Stimulated activated CD8-positive, alpha-beta memory T cell treated with anti-CD3 and anti-CD28 coated beads, Interleukin-12 subunit alpha, Interleukin-12 subunit beta, amount 100 ng/mL, for 1 hour (primary cell): ENCODE results near the gene SCNN1B.
"Not testable (repeated sequence)": the region's sequence is repeated elsewhere in the genome, so short reads cannot be mapped to it uniquely, and the experiment has no call there.

Experiments used
- DNase-seq: peaks from one replicate; pipeline ENCODE4 v3.0.0-alpha.2; 2020; ENCODE audit warnings: low read depth

Gene SCNN1B, protein sequence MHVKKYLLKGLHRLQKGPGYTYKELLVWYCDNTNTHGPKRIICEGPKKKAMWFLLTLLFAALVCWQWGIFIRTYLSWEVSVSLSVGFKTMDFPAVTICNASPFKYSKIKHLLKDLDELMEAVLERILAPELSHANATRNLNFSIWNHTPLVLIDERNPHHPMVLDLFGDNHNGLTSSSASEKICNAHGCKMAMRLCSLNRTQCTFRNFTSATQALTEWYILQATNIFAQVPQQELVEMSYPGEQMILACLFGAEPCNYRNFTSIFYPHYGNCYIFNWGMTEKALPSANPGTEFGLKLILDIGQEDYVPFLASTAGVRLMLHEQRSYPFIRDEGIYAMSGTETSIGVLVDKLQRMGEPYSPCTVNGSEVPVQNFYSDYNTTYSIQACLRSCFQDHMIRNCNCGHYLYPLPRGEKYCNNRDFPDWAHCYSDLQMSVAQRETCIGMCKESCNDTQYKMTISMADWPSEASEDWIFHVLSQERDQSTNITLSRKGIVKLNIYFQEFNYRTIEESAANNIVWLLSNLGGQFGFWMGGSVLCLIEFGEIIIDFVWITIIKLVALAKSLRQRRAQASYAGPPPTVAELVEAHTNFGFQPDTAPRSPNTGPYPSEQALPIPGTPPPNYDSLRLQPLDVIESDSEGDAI

GRCh38 chr16:23302045-23302956, at the start of gene SCNN1B:
Gene SCNN1B (plus strand): TSS chr16:23302302. CDS start chr16:23348600, 46,298 bp downstream.
- DNase-seq = no peak

- no peak for DNase-seq
Observed at GRCh38 chr16:23252310-23252709, 49.8 kb upstream of the SCNN1B start.

DNA sequence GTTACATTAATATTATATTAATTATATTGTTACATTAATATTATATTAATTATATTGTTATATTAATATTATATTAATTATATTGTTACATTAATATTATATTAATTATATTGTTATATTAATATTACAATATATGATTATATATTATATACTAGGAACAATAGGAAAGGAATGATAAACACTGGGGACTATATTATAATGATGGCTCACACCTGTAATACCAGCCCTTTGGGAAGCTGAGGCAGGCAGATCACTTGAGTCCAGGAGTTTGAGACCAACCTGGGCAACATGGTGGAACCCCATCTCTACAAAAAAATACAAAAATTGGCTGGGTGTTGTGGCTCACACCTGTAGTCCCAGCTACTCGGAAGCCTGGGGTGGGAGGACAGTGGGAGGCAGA, 48.5 kb upstream of the SCNN1B start:
- DNase-seq = not testable (repeated sequence)

DNA sequence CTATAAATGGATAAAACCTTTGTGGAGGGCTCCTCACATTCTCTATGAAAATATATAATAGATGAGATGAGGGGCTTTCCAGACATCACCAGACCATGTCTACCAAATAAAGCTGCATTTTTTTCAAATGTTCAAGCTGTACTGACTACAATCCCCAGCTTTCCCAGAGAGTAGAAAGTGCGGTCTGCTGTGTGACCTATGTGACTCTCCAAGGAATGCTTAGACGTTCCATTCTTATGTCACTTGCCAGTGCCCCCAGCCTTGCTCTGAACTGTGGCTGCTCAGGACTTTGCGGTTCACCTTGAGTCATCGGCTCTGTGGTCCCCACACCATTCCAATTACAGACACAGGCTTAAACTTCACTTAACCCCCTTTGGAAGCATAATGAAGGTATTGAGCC, 47.8 kb upstream of the SCNN1B start:
- no peak for DNase-seq

DNA sequence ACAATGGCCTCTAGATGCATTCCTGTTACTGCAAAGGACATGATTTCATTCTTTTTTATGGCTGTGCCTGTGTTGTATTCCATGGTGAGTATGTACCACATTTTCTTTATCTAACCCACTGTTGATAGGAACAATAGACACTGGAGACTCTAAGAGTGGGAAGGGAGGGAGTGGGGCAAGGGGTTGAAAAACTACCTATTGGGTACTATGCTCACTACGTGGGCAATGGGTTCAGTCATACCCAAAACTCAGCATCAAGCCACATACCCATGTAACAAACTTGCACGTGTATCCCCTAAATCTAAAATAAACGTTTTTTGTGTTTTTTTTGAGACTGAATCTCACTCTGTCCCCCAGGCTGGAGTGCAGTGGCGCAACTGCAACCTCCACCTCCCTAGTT, 47.1 kb upstream of the SCNN1B start:
- DNase-seq = no peak

DNA sequence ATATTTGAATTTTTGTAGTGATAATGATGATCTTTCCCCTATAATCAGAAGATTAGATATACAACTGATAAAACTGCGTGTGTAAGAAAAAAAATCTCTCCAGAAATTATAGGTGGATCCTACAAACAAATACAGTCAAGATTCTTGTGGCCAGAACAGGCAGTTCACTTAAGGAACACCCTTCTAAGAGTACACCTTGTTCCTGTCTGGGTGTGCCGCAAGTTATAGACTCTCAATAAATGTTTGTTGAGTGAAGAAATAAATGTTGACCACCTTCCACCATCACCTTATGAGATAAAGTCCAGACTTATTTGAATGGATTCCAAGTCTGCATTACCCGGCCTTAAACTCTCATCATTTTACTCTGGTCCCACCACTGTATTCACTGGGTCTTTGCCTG, 45.7 kb upstream of the SCNN1B start:
- DNase-seq = no peak

- no peak for DNase-seq
Observed at GRCh38 chr16:23257682-23258081, 44.4 kb upstream of the SCNN1B start.

- DNase-seq = no peak
Observed at GRCh38 chr16:23258919-23259237, 43.2 kb upstream of the SCNN1B start.

DNA sequence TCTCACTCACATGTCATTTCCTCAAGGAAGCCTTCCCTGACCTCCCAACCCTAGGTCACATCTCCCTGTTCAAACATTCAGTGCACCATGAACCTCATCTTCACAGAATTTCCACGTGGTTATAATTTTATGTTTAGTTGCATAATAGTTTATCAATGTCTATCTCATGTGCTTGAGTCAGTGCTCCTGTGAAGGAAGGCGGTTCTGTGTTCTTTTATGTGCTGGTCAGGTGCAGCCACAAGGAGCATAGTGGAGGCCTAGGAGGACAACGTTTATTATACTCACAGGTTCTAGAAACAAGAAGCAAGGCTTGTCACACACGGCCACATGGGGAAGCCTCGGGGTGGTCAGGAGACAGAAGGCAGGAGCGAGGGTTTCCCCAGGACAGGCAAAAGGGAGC, 34.5 kb upstream of the SCNN1B start:
- DNase-seq = no peak

GRCh38 chr16:23268561-23268960, 33.5 kb upstream of the SCNN1B start:
- no peak for DNase-seq

GRCh38 chr16:23269248-23269953, 32.7 kb upstream of the SCNN1B start:
- DNase-seq = no peak

- no peak for DNase-seq
Observed at GRCh38 chr16:23270654-23271053, 31.4 kb upstream of the SCNN1B start.

- DNase-seq = no peak
Observed at GRCh38 chr16:23274968-23275367, 27.1 kb upstream of the SCNN1B start.

DNA sequence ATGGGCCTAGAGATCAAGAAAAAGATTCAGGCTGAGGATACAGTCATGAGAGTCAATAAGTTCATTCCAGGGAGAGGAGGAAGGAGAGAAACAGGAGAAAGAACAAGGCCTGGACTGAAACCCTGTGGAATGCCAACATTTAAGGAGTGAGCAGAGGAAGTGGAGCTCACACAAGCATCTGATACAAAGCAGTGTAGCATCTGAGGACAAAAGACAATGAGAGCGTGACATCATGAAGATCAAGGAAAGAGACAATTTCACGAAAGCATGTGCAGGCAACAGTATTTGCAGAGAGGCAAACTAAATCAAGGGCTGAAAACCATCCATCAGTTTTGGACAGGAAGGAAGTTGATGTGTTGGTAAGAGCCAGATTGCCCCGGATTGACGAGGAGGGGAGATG, 25.3 kb upstream of the SCNN1B start:
- DNase-seq = no peak

GRCh38 chr16:23278031-23278430, 24.1 kb upstream of the SCNN1B start:
- DNase-seq = no peak

GRCh38 chr16:23279721-23280153, 22.4 kb upstream of the SCNN1B start:
- DNase-seq = no peak

DNA sequence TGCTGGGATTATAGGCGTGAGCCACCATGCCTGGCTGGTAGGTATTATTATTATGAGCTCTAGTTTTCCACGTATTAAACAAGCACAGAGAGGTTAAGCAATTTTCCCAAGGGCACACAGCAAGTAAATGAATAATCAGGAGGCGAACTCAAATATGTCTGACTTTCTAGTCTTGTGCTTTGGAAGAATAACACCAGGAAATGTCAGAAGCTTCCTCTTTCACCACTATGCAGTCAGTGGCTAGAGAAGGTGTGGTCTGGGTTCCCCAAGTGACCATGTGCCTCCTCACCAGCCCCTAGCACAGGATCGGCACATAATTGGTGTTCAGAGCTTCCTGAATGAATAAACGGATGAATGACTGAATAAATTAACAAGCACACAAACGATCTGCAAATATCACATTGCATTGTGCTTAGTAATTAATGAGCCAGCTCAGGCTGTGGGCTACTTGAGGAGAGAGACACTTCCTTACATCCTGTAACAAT, 21.6 kb upstream of the SCNN1B start:
- DNase-seq = no peak

GRCh38 chr16:23282568-23282967, 19.5 kb upstream of the SCNN1B start:
- DNase-seq = no peak

DNA sequence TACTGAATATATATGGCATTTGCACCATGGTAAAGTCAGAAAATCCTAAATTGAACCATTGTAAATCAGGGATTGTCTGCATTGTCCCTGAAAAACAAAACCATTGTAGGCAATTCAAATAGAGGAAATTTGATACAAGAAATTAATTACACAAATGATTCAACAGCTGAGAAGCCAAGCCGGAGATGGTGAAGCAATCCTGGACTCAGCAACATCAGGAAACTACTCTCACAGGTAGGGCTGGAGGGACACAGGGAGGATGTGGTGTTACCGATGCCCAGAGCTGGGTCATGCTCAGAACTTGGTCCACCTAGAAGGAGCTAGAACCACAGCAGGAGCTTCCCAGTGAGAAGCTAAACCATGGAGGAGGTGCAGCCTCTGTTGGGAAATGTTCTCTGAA, 18.5 kb upstream of the SCNN1B start:
- DNase-seq = no peak

DNA sequence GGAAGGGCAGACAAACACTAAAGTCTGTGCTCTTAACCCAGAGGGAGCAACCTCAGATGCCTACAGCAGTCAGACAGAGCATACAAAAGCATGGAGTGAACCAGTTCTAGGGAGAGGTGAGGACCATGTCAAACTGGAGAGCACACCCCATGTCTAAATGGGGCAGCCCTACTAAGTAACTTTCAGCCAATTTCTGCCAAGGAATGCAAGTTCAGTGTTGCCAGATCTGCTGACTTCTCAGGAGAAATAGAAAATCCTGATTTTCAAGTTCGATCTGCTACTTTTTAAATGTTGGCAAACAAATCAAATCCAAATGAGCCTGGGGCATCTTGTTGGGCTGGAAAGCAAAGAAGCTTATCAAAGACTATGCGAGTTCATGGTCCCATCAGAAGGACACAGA, 17.5 kb upstream of the SCNN1B start:
- DNase-seq = no peak

DNA sequence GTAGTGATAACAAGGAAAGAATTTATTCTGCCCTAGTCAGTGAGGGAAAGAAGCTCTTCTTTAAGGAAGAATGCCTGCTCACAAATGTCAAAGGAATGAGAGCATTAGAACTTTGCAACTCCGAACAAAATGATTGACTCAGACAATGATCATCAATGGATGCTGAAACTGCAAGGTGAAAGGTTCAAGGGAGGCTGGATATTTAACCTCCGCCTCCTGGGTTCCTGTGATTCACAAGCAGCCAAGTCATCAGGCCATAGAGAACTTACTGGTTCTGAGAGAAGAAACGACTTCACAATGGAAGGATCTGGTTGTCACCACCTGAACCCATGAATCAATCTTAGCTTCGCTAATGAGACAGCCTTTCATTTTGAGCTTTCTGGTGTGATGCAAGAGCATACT, 16.0 kb upstream of the SCNN1B start:
- DNase-seq = no peak

DNA sequence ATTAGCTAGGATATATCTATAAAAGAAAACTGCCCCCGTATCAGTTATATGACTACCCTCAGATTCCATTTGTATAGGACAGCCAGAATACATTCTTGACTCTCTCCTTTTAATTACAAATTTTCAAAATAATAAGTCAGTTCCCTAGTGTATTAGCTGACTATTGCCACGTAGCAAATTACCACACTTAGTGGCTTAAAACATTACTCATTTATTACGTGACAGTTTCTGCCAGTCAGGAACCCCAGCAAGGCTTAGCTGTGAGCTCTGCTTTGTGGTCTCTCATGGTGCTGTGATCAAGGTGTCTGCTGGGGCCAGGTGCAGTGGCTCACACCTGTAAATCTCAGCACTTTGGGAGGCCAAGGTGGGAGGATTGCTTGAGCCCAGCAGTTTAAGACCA, 13.9 kb upstream of the SCNN1B start:
- DNase-seq = no peak
